LNCaP clone FGC (cell line): ENCODE results near the gene FKBP14.
"Not testable (repeated sequence)": the region's sequence is repeated elsewhere in the genome, so short reads cannot be mapped to it uniquely, and the experiment has no call there.

Source experiments
- DNase-seq: peaks from one replicate; pipeline ENCODE4 v3.0.0-alpha.2; 2011; ENCODE audit warnings: low read depth
- H3K4me3 ChIP-seq: 2 replicates; pipeline ENCODE4 v1.5.1; 2011; ENCODE audit warnings: mild to moderate bottlenecking, low read depth, low read length, control low read depth
- CTCF ChIP-seq: IDR thresholded peaks from 2 replicates; pipeline ENCODE4 v1.5.1; 2012; ENCODE audit warnings: mild to moderate bottlenecking; ENCODE audit not compliant: control insufficient read depth, insufficient read depth; ENCODE audit errors: extremely low read depth

The FKBP14 gene

GRCh38 chr7:30066687-30067086 is 40.2 kb upstream of the FKBP14 start:
- no peak overlapping the region for H3K4me3 ChIP-seq
- no peak for DNase-seq
- TF ChIP-seq CTCF, result no peak

- H3K4me3 ChIP-seq, result no peak overlapping the region
- TF ChIP-seq CTCF, result no peak
- DNase-seq, result no peak
These were observed 39.2 kb upstream of the FKBP14 start for GRCh38 chr7:30065746-30066145.

GRCh38 chr7:30062587-30062986 is 36.1 kb upstream of the FKBP14 start:
- peak; percentile 55 for TF ChIP-seq CTCF
- DNase-seq, result no peak

GRCh38 chr7:30061786-30062185 is 35.3 kb upstream of the FKBP14 start:
- TF ChIP-seq CTCF, result peak; percentile 57
- not testable (repeated sequence) for DNase-seq, H3K4me3 ChIP-seq

More at GRCh38 chr7:30062587-30062986, 36.1 kb upstream of the FKBP14 start:
- no peak overlapping the region for H3K4me3 ChIP-seq

GRCh38 chr7:30057741-30058140 is 31.2 kb upstream of the FKBP14 start:
- H3K4me3 ChIP-seq, result no peak overlapping the region
- no peak for DNase-seq
- no peak for TF ChIP-seq CTCF

- no peak overlapping the region for H3K4me3 ChIP-seq
- DNase-seq, result no peak
- no peak for TF ChIP-seq CTCF
These were observed 26.6 kb upstream of the FKBP14 start for GRCh38 chr7:30053068-30053467.

GRCh38 chr7:30049173-30049572 is 22.7 kb upstream of the FKBP14 start:
- DNase-seq, result no peak
- no peak overlapping the region for H3K4me3 ChIP-seq
- no peak for TF ChIP-seq CTCF
